SK-N-SH treated with all-trans-retinoic acid at 6 μM for 48 hours (cell line): Measurements from ENCODE around the gene TMEM18.

Experiments
- ARNTL ChIP-seq: fragments of 450-650 bp; formaldehyde crosslinking; IDR thresholded peaks from 2 replicates; pipeline ENCODE4 v1.5.0; 2020; ENCODE audit warnings: low read depth, mild to moderate bottlenecking, moderate library complexity, borderline replicate concordance
- ISL1 ChIP-seq: fragments of 250-450 bp; sonication (Bioruptor Pico); IDR thresholded peaks from 2 replicates; pipeline ENCODE4 v2.1.2; 2022; ENCODE audit warnings: mild to moderate bottlenecking, moderate library complexity
- OSR1 ChIP-seq: fragments of 250-450 bp; sonication (Bioruptor Pico); IDR thresholded peaks from 2 replicates; pipeline ENCODE4 v1.8.0; 2022; ENCODE audit warnings: moderate library complexity, mild to moderate bottlenecking, inconsistent platforms
- PATZ1 ChIP-seq: fragments of 250-450 bp; sonication (Bioruptor Pico); IDR thresholded peaks from 2 replicates; pipeline ENCODE4 v1.8.0; 2020; ENCODE audit warnings: mild to moderate bottlenecking, moderate library complexity, borderline replicate concordance
- ZFP3 ChIP-seq: fragments of 250-450 bp; sonication (Bioruptor Pico); IDR thresholded peaks from 2 replicates; pipeline ENCODE4 v1.5.0; 2020; ENCODE audit warnings: mild to moderate bottlenecking, moderate library complexity

GRCh38 chr2:705971-706511, 28.8 kb upstream of the TMEM18 start:
- TF ChIP-seq ARNTL (no peak), ISL1 (CRISPR knock-in tag) (no peak), ZFP3 (CRISPR knock-in tag) (no peak), PATZ1 (no peak), OSR1 (CRISPR knock-in tag) (no peak)
